Loucy (cell line): ENCODE measurements around the gene GP5.

Experiments used
- H2AFZ ChIP-seq: fragments of 200-600 bp; sonication (generic); 2 replicates; pipeline ENCODE4 v1.6.0; 2016; ENCODE audit warnings: antibody characterized with exemption, mild to moderate bottlenecking, low read length, moderate library complexity
- H3F3A ChIP-seq: fragments of 200-600 bp; 2 replicates; pipeline ENCODE4 v1.6.0; 2016; ENCODE audit warnings: antibody characterized with exemption, low read depth, mild to moderate bottlenecking
- H3K27me3 ChIP-seq: fragments of 200-600 bp; sonication (generic); 2 replicates; pipeline ENCODE4 v1.6.1; 2014; ENCODE audit warnings: low read length, mild to moderate bottlenecking; ENCODE audit not compliant: insufficient read depth, poor library complexity, severe bottlenecking
- H3K36me3 ChIP-seq: fragments of 200-600 bp; sonication (generic); 2 replicates; pipeline ENCODE4 v1.6.1; 2016; ENCODE audit warnings: low read length; ENCODE audit not compliant: insufficient read depth
- H3K4me1 ChIP-seq: fragments of 200-600 bp; sonication (generic); 2 replicates; pipeline ENCODE4 v1.5.1; 2014; ENCODE audit warnings: low read length, mild to moderate bottlenecking; ENCODE audit not compliant: insufficient read depth, poor library complexity, severe bottlenecking
- H3K4me2 ChIP-seq: fragments of 200-600 bp; sonication (generic); 2 replicates; pipeline ENCODE4 v1.6.0; 2014; ENCODE audit warnings: antibody characterized with exemption, low read length, low read depth, mild to moderate bottlenecking; ENCODE audit not compliant: poor library complexity, severe bottlenecking
- H3K4me3 ChIP-seq: fragments of 200-600 bp; sonication (generic); 2 replicates; pipeline ENCODE4 v1.5.1; 2014; ENCODE audit warnings: low read length, mild to moderate bottlenecking, mixed read lengths; ENCODE audit not compliant: poor library complexity, severe bottlenecking
- H3K79me2 ChIP-seq: fragments of 200-600 bp; sonication (generic); 2 replicates; pipeline ENCODE4 v1.6.1; 2014; ENCODE audit warnings: low read length; ENCODE audit not compliant: insufficient read depth
- H3K9ac ChIP-seq: fragments of 200-600 bp; sonication (generic); 2 replicates; pipeline ENCODE4 v1.6.0; 2014; ENCODE audit warnings: mild to moderate bottlenecking, low read depth, low read length, moderate library complexity; ENCODE audit not compliant: poor library complexity, severe bottlenecking
- H3K9me2 ChIP-seq: fragments of 200-600 bp; sonication (generic); replicated peaks from 2 replicates; pipeline ENCODE4 v1.6.1; 2016; ENCODE audit warnings: low read depth, low read length, mixed read lengths
- H3K9me3 ChIP-seq: fragments of 200-600 bp; sonication (generic); 2 replicates; pipeline ENCODE4 v1.6.1; 2014; ENCODE audit warnings: mild to moderate bottlenecking, antibody characterized with exemption, low read length, low read depth; ENCODE audit not compliant: insufficient read depth
- H4K20me1 ChIP-seq: fragments of 200-600 bp; sonication (generic); 2 replicates; pipeline ENCODE4 v1.6.0; 2014; ENCODE audit warnings: antibody characterized with exemption, low read length, mild to moderate bottlenecking; ENCODE audit not compliant: insufficient read depth, poor library complexity, severe bottlenecking
- CTCF ChIP-seq: fragments of 200-600 bp; sonication (generic); conservative IDR thresholded peaks from 2 replicates; pipeline ENCODE4 v1.5.1; 2014; ENCODE audit warnings: mild to moderate bottlenecking, antibody characterized with exemption, low read length
- EZH2phosphoT487 ChIP-seq: fragments of 200-600 bp; IDR thresholded peaks from 2 replicates; pipeline ENCODE4 v1.6.1; 2018; ENCODE audit warnings: antibody characterized with exemption, mild to moderate bottlenecking, moderate library complexity, borderline replicate concordance

The GP5 gene

GRCh38 chr3:194364652-194365434 lies 34.2 kb downstream of the GP5 start:
- H4K20me1 ChIP-seq, result no peaks in the 10 kb centered on the region
- no peak for TF ChIP-seq EZH2phosphoT487
- TF ChIP-seq CTCF, result no peak

GRCh38 chr3:194364314-194364651 lies 34.8 kb downstream of the GP5 start:
- H3K27me3 ChIP-seq, result no peaks in the 10 kb centered on the region
- H3K9ac ChIP-seq, result no peak overlapping the region
- no peak overlapping the region for H2AFZ ChIP-seq
- no peaks in the 10 kb centered on the region for H4K20me1 ChIP-seq
- no peaks in the 10 kb centered on the region for H3F3A ChIP-seq
- no peaks in the 10 kb centered on the region for H3K9me3 ChIP-seq
- H3K9me2 ChIP-seq, result no peaks in the 10 kb centered on the region
- H3K4me1 ChIP-seq, result no peaks in the 10 kb centered on the region
- no peak for TF ChIP-seq EZH2phosphoT487
- TF ChIP-seq CTCF, result no peak
- H3K79me2 ChIP-seq, result no peaks in the 10 kb centered on the region
- H3K4me2 ChIP-seq, result no peak overlapping the region
- no peaks in the 10 kb centered on the region for H3K36me3 ChIP-seq
- H3K4me3 ChIP-seq, result no peak overlapping the region

More at GRCh38 chr3:194364652-194365434, 34.2 kb downstream of the GP5 start:
- no peaks in the 10 kb centered on the region for H3K36me3 ChIP-seq
- H3K4me1 ChIP-seq, result no peaks in the 10 kb centered on the region
- no peak overlapping the region for H2AFZ ChIP-seq
- no peaks in the 10 kb centered on the region for H3K9me3 ChIP-seq
- H3F3A ChIP-seq, result no peaks in the 10 kb centered on the region
- H3K27me3 ChIP-seq, result no peaks in the 10 kb centered on the region
- no peaks in the 10 kb centered on the region for H3K9me2 ChIP-seq
- no peaks in the 10 kb centered on the region for H3K79me2 ChIP-seq
- no peak overlapping the region for H3K4me2 ChIP-seq
- no peak overlapping the region for H3K9ac ChIP-seq
- no peak overlapping the region for H3K4me3 ChIP-seq

- H3K4me1 ChIP-seq, result no peaks in the 10 kb centered on the region
- no peaks in the 10 kb centered on the region for H3K36me3 ChIP-seq
- no peaks in the 10 kb centered on the region for H3F3A ChIP-seq
- H2AFZ ChIP-seq, result no peak overlapping the region
- H3K9me3 ChIP-seq, result no peaks in the 10 kb centered on the region
- no peaks in the 10 kb centered on the region for H3K27me3 ChIP-seq
- no peaks in the 10 kb centered on the region for H4K20me1 ChIP-seq
- no peak overlapping the region for H3K9ac ChIP-seq
- no peak overlapping the region for H3K4me2 ChIP-seq
- H3K4me3 ChIP-seq, result no peak overlapping the region
- H3K79me2 ChIP-seq, result no peaks in the 10 kb centered on the region
- TF ChIP-seq CTCF (no peak), EZH2phosphoT487 (no peak)
- no peaks in the 10 kb centered on the region for H3K9me2 ChIP-seq
Measured at GRCh38 chr3:194360568-194360967, 38.5 kb downstream of the GP5 start.
